ENCODE measurements around the gene RAB30. TPM values are rescaled to one million over a fixed set of nuclear protein-coding genes. Genes with fewer than 3 reads are reported as not detected.

Gene RAB30
- total RNA-seq, 6 experiments from 2014 or later, result 17.6 to 22.2 (median 19.4) TPM

GRCh38 chr11:83008581-83008923, 63.1 kb downstream of the RAB30 start:
- peak; percentile 53 for DNase-seq
- Mint-ChIP-seq H3K27ac (peak overlapping the region; percentile 27), H3K36me3 (ENCODE audit: low read depth) (peaks cover 12% of the 10 kb centered on the region; the same call in 1 of the 2 replicates), H3K9me3 (no peaks in the 10 kb centered on the region), H3K4me3 (peak overlapping the region; percentile 26; the same call in 1 of the 2 replicates), H3K4me1 (ENCODE audit: low read depth) (peaks cover 77% of the 10 kb centered on the region), H3K27me3 (ENCODE audit: insufficient read depth) (no peaks in the 10 kb centered on the region; the same call in 1 of the 2 replicates)
- no peak for TF ChIP-seq CTCF (IDR thresholded peaks at IDR 0.05)

- no peak for DNase-seq
- Mint-ChIP-seq H3K9me3 (no peaks in the 10 kb centered on the region), H3K36me3 (ENCODE audit: low read depth) (peaks cover 12% of the 10 kb centered on the region; the same call in 1 of the 2 replicates), H3K4me3 (0 out of 2 replicates have a peak overlapping the region, but pooled peaks have one; percentile 26), H3K27me3 (ENCODE audit: insufficient read depth) (no peaks in the 10 kb centered on the region; the same call in 1 of the 2 replicates), H3K4me1 (ENCODE audit: low read depth) (peaks cover 72% of the 10 kb centered on the region), H3K27ac (peak overlapping the region; percentile 27)
- TF ChIP-seq CTCF (IDR thresholded peaks at IDR 0.05), result no peak
Measured at GRCh38 chr11:83007909-83008580, 63.7 kb downstream of the RAB30 start.

- peaks cover 66% of the 10 kb centered on the region for H3K4me1 Mint-ChIP-seq (ENCODE audit: low read depth)
- no peak for DNase-seq
- H3K9me3 Mint-ChIP-seq, result no peaks in the 10 kb centered on the region
- H3K27ac Mint-ChIP-seq, result no peak overlapping the region
- H3K27me3 Mint-ChIP-seq (ENCODE audit: insufficient read depth), result no peaks in the 10 kb centered on the region; the same call in 1 of the 2 replicates
- TF ChIP-seq CTCF (IDR thresholded peaks at IDR 0.05), result no peak
- peaks cover 12% of the 10 kb centered on the region; the same call in 1 of the 2 replicates for H3K36me3 Mint-ChIP-seq (ENCODE audit: low read depth)
- H3K4me3 Mint-ChIP-seq, result no peak overlapping the region
Measured at GRCh38 chr11:83007477-83007876, 64.2 kb downstream of the RAB30 start.

- TF ChIP-seq CTCF (IDR thresholded peaks at IDR 0.05), result no peak
- Mint-ChIP-seq H3K9me3 (no peaks in the 10 kb centered on the region), H3K36me3 (ENCODE audit: low read depth) (peaks cover 12% of the 10 kb centered on the region; the same call in 1 of the 2 replicates), H3K27ac (no peak overlapping the region; the same call in 1 of the 2 replicates), H3K27me3 (ENCODE audit: insufficient read depth) (no peaks in the 10 kb centered on the region; the same call in 1 of the 2 replicates), H3K4me1 (ENCODE audit: low read depth) (peaks cover 65% of the 10 kb centered on the region), H3K4me3 (no peak overlapping the region)
- no peak for DNase-seq
Measured at GRCh38 chr11:83006877-83007330, 64.8 kb downstream of the RAB30 start.

GRCh38 chr11:83004746-83005556, 66.7 kb downstream of the RAB30 start:
- TF ChIP-seq CTCF (IDR thresholded peaks at IDR 0.05), result no peak
- no peak overlapping the region for H3K27ac Mint-ChIP-seq
- H3K4me1 Mint-ChIP-seq (ENCODE audit: low read depth), result peaks cover 54% of the 10 kb centered on the region
- H3K9me3 Mint-ChIP-seq, result no peaks in the 10 kb centered on the region
- peaks cover 12% of the 10 kb centered on the region; the same call in 1 of the 2 replicates for H3K36me3 Mint-ChIP-seq (ENCODE audit: low read depth)
- H3K4me3 Mint-ChIP-seq, result no peak overlapping the region
- H3K27me3 Mint-ChIP-seq (ENCODE audit: insufficient read depth), result no peaks in the 10 kb centered on the region; the same call in 1 of the 2 replicates
- DNase-seq, result no peak
